NCI-H1417 (cell line): ENCODE results near the gene MEGF11.

ENCODE experiments used
- DNase-seq, 3 experiments: peaks; one replicate each; lab custom pipeline; 2025; lab: John Stamatoyannopoulos, UW

The MEGF11 gene

GRCh38 chr15:66171841-66172240 lies 81.7 kb downstream of the MEGF11 start:
- DNase-seq, result peak in 1 of 3 experiments; percentile 37

- no peak for DNase-seq
These were observed 82.8 kb downstream of the MEGF11 start for GRCh38 chr15:66170716-66171115.

- peak in 2 of 3 experiments; percentile 6 to 31 for DNase-seq
These were observed 83.5 kb downstream of the MEGF11 start for GRCh38 chr15:66170042-66170441.

- no peak for DNase-seq
These were observed 83.9 kb downstream of the MEGF11 start for GRCh38 chr15:66169625-66170024.

GRCh38 chr15:66169023-66169422 lies 84.5 kb downstream of the MEGF11 start:
- no peak for DNase-seq

- DNase-seq, result no peak
These were observed 85.7 kb downstream of the MEGF11 start for GRCh38 chr15:66167854-66168253.

- peak in 2 of 3 experiments; percentile 39 to 62 for DNase-seq
These were observed 87.7 kb downstream of the MEGF11 start for GRCh38 chr15:66165856-66166255.

GRCh38 chr15:66164788-66165187 lies 88.8 kb downstream of the MEGF11 start:
- peak in 1 of 3 experiments; percentile 41 for DNase-seq

- peak in 1 of 3 experiments; percentile 38 for DNase-seq
These were observed 90.0 kb downstream of the MEGF11 start for GRCh38 chr15:66163553-66163952.

- DNase-seq, result no peak
These were observed 91.3 kb downstream of the MEGF11 start for GRCh38 chr15:66162286-66162685.

GRCh38 chr15:66161575-66162118 lies 91.9 kb downstream of the MEGF11 start:
- DNase-seq, result no peak

GRCh38 chr15:66161108-66161507 lies 92.4 kb downstream of the MEGF11 start:
- DNase-seq, result no peak

- peak in 2 of 3 experiments; percentile 19 to 69 for DNase-seq
These were observed 96.0 kb downstream of the MEGF11 start for GRCh38 chr15:66157507-66157906.

- DNase-seq, result no peak
These were observed 97.1 kb downstream of the MEGF11 start for GRCh38 chr15:66156310-66156975.

GRCh38 chr15:66155065-66155464 lies 98.5 kb downstream of the MEGF11 start:
- DNase-seq, result no peak

GRCh38 chr15:66154581-66154980 lies 99.0 kb downstream of the MEGF11 start:
- DNase-seq, result peak; percentile 49 to 89 (median 80)

- peak; percentile 7 to 98 (median 91) for DNase-seq
These were observed 99.8 kb downstream of the MEGF11 start for GRCh38 chr15:66153549-66154415.

- no peak for DNase-seq
These were observed 100.9 kb downstream of the MEGF11 start for GRCh38 chr15:66152650-66153049.

GRCh38 chr15:66151809-66152208 lies 101.7 kb downstream of the MEGF11 start:
- DNase-seq, result peak in 2 of 3 experiments; percentile 87 to 95

- DNase-seq, result no peak
These were observed 103.7 kb downstream of the MEGF11 start for GRCh38 chr15:66149871-66150270.

GRCh38 chr15:66148187-66148586 lies 105.4 kb downstream of the MEGF11 start:
- DNase-seq, result no peak

- peak in 1 of 3 experiments; percentile 23 for DNase-seq
These were observed 106.1 kb downstream of the MEGF11 start for GRCh38 chr15:66147440-66147839.

- peak in 1 of 3 experiments; percentile 99 for DNase-seq
These were observed 107.8 kb downstream of the MEGF11 start for GRCh38 chr15:66145726-66146182.
